CMK (cell line): ENCODE results near the gene AK3.
"Not testable (repeated sequence)": the region's sequence is repeated elsewhere in the genome, so short reads cannot be mapped to it uniquely, and the experiment has no call there.

Source experiments
- DNase-seq: peaks from one replicate; pipeline ENCODE4 v3.0.0-alpha.2; 2010; ENCODE audit warnings: low read depth

The AK3 gene

DNA sequence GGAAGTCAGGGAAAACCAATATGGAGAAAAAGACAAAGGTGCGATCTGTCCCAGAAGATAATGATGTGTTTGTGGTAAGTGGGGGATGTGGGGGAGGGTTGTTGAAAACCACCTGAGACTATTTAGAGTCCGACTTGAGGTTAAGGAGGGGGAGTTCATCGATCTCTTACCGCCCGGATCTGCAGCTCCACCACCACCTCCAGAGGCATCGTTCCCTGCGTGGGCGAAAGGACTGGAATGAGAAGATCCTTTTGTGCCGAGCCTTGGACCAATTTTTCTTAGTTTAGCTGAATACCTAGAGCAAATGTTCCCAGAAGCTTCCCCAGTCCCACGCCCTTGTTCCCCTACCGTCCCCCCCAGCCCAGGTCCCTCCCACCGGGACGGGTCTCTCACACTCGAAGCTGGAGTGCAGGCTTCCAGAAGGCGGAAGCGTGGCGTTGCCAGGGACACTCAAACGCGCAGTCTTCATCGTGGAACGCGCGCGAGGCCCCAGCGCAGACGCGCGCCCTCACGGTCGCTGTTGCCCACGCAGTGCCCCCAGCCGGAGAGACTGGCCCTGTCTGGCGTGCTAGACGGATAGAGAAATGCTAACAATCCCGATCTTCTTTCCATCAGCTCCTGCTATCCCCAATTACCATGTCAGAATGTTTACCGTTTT is 74.8 kb downstream of the AK3 start, which contains the start of gene SPATA6L:
SPATA6L (minus strand) TSS at position 439 of the 658 bp plus-strand sequence; CDS start at position 209, 230 bp downstream.
- DNase-seq, result no peak

- no peak for DNase-seq
These were observed 75.6 kb downstream of the AK3 start for GRCh38 chr9:4665357-4665756.

- no peak for DNase-seq
These were observed 77.0 kb downstream of the AK3 start for GRCh38 chr9:4663956-4664355.

DNA sequence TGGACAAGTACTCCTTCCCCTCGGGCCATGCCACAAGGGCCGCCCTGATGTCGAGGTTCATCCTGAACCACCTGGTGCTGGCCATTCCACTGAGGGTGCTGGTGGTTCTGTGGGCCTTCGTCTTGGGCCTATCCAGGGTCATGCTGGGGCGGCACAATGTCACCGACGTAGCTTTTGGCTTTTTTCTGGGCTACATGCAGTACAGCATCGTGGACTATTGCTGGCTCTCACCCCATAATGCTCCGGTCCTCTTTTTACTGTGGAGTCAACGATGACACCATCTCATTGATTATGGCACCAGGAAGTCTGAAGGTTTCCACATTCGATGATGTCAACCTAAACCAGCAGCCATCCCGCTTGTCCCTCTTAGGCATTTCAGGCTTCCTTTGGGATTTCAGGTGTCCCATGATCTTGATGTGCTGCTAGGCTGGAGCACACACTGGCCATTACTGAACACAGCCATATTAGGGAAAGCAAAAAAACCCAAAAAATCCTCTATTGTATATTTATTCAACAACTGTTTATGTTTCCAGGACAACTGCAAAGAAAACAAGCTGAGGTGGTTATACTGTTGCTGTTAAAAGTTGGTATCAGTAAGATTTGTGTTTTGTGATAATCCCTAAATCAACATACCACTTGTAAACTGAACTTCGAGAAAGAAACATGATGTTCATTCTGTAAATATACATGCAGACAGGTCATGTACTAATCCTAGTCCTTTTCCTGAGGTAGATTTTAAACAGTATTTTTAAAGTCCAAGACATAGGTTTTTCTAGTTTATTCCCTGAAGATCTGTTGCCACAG is 77.8 kb downstream of the AK3 start:
- DNase-seq, result no peak

DNA sequence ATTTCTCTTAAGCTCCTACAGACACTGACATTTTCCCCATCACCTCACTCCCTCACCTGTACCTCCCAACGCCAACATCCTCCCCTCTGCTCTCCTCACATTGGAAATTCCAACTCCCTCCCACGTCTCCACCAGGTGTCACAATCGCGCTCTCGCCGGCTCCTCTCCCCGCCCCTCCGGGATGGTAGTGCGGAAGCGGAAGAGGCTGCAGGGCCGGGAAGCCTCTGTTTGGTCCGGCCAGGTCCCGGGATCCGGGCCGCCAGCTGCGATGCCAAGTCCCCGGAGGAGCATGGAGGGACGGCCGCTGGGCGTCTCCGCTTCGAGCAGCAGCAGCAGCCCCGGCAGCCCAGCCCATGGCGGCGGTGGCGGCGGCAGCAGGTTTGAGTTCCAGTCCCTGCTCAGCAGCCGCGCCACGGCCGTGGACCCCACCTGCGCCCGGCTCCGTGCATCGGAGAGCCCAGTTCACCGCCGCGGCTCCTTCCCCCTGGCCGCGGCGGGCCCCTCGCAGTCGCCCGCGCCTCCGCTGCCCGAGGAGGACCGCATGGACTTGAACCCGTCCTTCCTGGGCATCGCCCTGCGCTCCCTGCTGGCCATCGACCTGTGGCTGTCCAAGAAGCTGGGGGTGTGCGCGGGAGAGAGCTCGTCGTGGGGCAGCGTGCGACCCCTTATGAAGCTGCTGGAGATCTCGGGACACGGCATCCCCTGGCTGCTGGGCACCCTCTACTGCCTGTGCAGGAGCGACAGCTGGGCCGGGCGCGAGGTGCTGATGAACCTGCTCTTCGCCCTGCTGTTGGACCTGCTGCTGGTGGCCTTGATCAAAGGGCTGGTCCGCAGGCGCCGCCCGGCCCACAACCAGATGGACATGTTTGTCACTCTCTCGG is 78.7 kb downstream of the AK3 start, which contains the start of gene PLPP6:
PLPP6 (plus strand) TSS at position 187 of the 881 bp plus-strand sequence; CDS start at position 269, 82 bp downstream.
- no peak for DNase-seq

DNA sequence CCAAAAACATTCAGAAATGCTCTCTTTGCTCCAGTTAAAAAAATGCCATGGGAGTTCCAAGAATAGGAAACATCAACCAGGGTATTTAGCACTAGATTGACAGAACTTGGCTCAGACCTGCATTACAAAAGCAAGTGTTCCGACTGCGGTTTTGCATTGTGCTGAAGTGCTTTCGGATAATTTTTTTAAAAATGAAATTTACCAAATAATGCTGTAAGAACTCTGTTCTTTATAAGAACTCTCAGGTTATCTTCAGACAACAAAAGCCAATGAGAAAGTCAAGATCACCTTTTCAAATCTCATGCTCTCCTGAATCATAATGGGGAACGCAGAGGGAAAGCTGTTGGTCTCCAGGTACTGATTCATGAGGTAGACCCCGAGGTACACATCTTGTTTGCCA is 79.4 kb downstream of the AK3 start:
- DNase-seq, result no peak

DNA sequence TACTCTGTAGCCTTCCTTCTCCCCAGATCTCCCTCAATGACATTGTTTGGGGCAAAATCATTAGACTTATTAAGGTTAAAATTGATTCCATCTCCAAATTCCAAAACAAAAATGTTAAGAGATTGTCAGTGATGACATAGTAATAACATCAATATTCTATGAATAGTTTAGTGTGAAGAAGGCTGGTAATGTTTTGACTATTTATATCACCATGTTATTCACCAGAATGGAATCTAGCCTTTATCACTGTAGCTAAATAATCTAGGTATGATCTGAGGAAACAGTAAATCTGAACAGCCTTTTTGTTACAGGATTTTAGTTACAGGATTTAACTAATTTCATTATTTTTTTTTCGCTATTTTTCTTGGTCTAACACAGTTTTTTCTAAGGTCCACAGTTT is 79.8 kb downstream of the AK3 start:
- DNase-seq, result no peak

GRCh38 chr9:4660665-4661064 is 80.3 kb downstream of the AK3 start:
- not testable (repeated sequence) for DNase-seq
